Activated naive CD4-positive, alpha-beta T cell treated with anti-CD3 and anti-CD28 coated beads, Interleukin-2, amount 50 U/mL, for 16 hours (primary cell): ENCODE measurements around the gene SDSL.

Source experiments
- DNase-seq: peaks from one replicate; pipeline ENCODE4 v3.0.0-alpha.2; 2020

SDSL gene

GRCh38 chr12:113422886-113423669 lies 898 bp downstream of the SDSL start:
- DNase-seq = no peak

GRCh38 chr12:113424456-113424855 lies 2.3 kb downstream of the SDSL start:
- no peak for DNase-seq

GRCh38 chr12:113424915-113425823 lies 3.0 kb downstream of the SDSL start:
- peak; percentile 48 for DNase-seq

DNA sequence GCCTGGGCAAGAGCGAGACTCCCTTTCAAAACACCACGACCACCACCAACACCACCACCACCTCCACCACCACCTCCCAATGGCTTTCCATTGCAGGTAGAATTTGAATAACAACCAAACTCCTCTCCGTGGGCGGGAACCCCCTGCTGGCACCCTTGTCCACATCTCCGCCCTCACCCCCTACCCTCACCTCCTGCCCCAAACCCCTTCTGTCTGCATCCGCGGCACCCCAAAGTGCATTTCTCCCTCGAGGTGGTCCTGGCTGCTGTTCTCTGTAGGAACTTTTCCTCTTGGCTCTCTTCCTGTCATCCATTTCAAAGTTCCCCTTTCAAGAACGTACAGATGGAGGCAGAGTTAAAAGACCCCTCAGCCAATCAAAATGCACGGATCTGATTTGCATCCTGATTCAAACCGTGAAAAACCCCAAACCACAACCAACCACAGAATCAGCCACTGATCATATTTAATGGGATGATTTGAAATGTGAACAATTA lies 3.8 kb downstream of the SDSL start:
- no peak for DNase-seq

DNA sequence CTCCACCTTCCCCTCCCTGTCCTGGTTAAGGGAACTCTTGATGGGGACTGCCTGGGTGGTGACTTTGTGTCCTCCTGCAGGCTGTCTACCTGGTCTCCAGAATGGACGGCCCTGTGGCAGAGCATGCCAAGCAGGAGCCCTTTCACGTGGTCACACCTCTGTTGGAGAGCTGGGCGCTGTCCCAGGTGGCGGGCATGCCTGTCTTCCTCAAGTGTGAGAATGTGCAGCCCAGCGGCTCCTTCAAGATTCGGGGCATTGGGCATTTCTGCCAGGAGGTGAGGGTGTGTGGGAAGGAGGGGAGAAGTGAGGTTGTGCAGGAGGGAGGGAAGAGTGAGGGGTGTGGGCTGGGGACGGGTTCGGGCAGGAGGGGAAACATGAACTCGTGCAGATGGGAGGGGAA lies 5.7 kb downstream of the SDSL start:
- no peak for DNase-seq

DNA sequence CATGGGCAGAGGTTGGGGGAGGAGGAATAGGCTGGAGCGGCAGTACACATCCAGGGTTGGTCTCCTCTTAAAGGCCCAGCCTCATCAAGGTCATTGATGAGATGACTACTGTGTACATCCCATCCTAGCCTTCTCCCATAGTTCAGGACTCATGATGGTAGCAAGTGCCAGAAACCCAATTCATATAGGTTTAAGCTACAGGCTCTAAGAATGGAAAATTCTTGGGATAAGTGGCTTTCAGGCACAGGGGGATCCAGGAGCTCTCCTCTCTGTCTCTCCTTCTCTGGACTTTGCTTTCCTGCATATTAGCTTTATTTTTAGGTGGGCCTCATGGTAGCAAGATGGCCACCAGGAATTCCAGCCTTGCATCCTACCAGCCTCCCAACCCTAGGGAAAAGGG lies 6.3 kb downstream of the SDSL start:
- DNase-seq = no peak

DNA sequence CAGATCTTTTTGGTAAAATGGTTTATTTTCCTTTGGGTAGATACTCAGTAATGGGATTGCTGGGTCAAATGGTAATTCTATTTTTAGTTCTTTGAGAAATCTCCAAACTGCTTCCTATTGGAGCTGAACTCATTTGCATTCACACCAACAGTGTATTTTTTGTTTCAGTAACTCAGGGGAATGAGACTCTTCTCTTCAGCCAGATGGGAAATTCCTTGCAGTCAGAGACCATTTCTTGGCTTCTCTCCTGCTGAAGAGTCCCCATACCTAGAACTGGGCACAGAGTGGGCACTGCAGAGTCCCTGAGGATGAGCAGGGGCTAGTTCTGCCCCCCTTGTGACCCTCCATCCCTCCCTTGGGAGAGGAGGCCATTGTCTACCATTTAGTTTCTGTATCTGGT lies 10.8 kb downstream of the SDSL start:
- DNase-seq = no peak

DNA sequence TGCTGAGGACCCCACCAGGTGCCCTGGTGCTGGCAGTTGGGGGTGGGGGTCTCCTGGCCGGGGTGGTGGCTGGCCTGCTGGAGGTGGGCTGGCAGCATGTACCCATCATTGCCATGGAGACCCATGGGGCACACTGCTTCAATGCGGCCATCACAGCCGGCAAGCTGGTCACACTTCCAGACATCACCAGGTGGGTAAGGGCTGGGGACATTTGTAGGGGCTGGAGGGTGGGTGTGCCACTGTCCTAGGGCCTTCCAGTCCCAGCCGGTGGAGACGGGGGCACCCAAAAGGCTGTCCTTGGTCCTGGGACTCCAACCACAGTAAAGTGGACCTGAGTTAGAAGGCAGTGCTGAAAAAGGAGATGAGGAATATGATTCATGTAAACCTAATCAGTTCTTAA lies 13.2 kb downstream of the SDSL start:
- no peak for DNase-seq

DNA sequence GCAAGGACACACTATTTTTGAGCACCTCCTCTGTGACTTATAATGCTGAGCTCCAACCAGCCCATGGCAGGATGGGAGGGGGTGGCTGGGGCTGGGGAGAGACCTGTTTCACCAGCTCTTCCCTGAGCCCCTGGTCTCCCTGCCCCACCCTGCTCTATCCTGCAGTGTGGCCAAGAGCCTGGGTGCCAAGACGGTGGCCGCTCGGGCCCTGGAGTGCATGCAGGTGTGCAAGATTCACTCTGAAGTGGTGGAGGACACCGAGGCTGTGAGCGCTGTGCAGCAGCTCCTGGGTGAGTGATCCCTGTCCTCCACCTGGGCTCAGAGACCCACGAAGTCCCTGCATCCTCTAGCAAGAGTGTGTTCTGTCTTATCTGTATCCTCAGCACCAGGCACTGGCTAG lies 14.4 kb downstream of the SDSL start:
- DNase-seq = no peak

DNA sequence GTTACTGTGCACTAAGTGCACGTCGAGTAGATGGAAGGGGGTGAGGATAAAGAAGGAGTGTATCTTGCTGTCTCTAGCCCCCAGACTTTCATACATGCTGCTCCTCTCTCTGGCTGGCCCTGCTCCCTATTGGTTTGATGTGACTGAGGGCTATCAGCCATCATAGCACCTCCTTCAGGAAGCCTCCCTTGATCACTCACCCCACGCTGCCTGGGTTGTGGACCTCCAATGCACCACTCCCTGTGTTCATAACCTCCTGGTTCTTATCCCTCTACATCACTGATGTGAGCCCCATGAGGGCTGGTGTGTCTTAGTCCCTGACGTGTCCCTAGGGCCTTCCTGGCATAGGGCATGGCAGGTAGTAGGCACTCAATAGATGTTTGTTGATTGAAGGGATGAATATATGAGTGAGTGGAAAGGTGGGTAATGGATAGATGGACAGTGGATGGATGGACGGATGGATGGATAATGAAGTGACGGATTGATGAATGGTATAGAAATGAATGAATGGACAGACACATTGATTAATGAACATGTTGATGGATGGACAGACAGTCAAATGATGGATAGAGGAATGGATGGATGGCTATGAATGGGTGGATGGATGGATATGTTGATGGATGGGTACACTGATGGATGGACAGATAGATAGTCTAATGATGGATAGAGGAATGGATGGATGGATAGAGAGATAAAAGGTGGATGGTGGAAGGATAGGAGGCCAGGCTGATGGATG lies 15.0 kb downstream of the SDSL start:
- no peak for DNase-seq

- no peak for DNase-seq
Observed at GRCh38 chr12:113437729-113438100, 15.5 kb downstream of the SDSL start.

DNA sequence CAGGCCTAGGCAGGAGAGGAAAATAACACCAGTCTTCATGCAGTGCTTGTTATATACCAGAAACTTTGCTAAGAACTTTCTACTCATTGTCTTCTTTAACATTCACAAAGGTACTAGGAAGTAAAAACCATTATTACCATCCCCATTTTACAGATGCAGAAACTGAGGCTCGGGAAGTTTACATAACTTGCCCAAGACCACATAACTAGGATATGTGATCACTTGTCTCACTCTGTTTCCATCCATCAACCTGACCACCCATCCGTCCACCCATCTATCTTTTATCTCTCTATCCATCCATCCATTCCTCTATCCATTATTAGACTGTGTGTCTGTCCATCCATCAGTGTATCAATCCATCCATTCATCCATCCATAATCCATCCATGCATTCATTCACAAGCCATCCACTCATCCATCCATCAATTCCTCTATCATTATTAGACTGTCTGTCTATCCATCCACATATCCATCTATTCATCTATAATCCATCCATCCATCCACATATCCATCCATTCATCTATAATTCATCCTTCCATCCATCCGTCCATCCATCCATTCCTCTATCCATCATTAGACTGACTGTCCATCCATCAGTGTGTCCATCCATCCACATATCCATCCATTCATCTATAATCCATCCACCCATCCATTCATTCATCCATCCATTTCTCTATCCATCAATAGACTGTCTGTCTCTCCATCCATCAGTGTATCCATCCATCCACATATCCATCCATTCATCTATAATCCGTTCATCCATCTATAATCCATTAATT lies 16.5 kb downstream of the SDSL start:
- DNase-seq = no peak

GRCh38 chr12:113439301-113439597 lies 17.1 kb downstream of the SDSL start:
- no peak for DNase-seq

DNA sequence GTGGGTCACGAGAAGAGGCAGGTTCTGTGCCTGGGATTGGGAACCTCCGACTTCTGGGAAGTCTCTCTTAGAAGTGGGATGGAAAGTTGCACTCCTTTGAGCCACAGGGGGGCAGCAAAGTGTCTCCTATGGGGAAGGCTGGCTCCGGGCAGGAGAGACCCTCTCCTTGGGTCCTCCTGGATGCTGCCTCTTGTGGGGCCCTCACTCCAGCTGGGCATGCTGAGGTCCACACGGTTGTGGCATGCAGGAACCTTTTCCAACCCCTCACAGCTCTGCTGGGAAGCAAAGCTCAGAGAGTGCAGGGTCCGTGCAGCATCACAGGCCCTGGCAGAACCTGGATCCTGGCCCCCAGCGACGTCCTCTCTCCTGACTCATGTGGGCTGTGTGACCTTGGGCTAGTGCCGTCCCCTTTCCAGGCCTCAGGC lies 17.4 kb downstream of the SDSL start:
- DNase-seq = no peak

DNA sequence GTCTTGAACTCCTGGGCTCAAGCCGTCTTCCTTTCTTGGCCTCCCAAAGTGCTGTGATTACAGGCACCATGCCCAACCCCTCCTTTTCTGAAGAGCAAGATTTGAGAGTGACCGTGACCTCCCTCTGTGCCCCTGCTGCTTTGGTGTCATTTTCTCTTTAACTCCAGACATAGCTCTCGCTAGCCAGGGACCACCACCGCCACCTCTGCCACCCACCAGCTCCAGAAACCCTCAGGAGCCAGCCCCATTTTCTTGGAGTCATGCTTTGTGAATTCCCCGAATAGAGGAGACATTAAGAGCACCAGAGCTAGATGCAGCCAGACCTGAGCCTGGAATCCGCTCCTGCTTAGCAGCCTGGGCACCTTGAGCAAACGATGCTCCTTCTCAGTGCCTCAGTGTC lies 18.2 kb downstream of the SDSL start:
- DNase-seq = no peak

DNA sequence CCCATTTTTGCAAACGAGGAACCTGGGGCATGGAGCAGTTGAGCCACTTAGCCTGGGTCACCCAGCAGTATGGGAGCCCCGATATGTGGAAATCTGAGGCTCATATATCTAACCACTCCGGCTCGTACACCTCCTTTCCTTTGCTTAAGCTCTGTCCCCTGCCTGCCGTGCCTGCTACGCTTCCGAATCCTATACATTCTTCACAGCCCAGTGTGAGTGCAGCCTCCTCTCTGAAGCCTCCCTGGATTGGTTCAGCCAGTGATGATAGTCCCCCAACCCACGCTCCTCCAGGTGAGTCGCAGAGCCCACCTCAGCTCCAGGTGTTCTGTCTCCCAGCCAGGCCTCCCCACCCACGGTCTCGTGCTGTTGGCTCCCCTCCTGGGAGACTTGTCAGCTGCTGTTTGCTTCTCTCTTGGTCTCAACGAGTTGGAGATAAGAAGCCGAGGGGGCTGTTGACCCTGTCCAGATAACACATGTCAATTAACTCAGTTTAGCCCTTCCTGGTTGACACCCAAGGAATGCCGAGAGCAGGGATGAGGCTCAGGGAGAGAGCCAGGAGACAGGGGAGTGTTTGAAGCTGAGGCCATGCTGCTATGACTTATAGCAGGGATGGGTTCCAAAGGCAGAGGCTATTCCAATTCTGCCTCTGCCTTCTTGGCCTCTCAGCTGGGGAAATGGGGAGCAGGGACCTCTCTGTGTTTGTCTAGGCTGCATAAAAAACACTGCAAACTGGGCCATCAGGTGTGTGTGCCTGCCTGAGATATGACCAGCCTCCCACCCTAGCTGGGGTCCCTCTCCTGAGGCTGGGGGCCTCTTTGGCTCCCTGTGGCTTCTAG lies 19.0 kb downstream of the SDSL start:
- DNase-seq = no peak

- DNase-seq = no peak
Observed at GRCh38 chr12:113443030-113443539, 20.9 kb downstream of the SDSL start.

DNA sequence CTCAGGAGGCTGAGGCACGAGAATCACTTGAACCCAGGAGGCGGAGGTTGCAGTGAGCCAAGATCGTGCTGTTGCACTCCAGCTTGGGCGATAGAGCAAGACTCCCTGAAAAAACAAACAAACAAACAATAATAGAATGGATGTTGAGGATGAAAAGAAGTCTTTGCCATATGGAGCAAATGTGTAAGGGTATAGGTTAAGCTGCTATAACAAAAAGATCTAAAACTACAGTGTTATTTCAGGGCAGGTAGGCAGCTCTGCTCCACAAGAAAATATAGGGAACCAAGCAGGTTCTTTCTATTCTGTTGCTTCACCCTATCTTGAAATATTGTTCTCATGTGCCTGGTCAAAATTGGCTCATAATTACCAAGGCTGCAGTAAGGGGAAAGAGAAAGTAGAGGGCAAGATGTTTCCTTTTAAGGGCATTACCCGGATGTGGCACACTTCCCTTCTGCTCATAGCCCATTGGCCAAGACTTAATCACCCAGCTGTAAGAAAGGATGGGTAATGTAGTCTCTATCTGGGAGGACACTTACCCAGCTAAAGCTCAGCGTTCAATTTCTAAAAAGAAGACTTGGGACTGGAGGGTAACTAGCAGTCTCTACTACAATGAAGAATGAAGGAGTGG lies 23.5 kb downstream of the SDSL start:
- DNase-seq = no peak

DNA sequence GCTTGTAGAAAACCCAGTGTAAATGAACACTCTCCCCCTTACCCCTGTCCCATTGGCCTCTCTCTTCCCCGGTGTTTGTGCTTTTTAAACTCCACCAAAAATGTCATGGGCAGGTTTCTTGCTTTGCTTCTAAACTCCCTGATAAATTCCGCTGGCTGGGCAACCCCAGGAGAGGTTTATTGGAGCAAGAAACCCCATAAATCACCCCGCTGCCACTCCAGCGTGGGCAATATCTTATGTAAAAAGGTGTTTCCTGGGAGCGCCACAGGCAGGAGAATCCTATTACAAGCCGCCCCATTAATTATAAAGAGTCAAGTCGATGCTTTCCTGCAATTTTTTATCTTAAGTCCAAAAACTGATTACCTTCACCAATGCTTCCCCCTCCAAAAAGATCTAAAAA lies 26.7 kb downstream of the SDSL start:
- no peak for DNase-seq

GRCh38 chr12:113449299-113449698 lies 27.1 kb downstream of the SDSL start:
- DNase-seq = no peak

- no peak for DNase-seq
Observed at GRCh38 chr12:113449839-113450238, 27.7 kb downstream of the SDSL start.
